ENCODE measurements around the gene GSE1.

DNA sequence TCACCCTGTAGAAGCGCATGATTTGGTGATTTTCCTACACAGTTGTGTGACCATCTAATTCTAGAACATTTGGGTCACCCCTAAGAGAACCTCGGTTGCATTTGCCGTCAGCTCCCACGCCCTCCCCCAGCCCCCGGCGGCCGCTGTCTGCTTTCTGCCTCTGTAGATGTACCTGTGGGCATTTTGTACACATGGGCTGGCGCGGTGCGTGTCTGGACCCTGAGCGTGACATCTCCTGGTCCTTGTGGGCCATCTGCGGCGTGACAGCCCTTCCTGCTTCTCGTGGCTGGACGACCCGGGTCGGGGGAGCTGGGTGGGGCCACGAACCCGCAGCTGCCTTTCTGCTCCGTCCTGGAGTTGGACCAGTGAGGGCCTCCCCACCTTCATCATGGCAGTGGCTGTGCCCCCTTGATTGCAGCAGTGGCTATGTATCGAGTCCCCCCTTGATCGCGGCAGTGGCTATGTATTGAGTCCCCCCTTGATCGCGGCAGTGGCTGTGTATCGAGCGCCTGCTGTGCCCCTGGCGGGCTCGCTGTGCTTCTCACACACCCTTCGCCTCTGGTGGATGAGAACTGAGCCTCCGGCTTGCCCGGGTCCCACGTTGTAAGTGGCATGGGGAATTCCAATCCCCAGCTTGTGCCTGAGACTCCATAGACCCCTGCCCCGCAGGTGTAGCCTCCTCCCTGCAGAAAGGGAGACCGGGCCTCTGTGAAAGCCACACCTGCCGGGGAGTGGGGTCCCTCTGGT lies 24.1 kb downstream of the GSE1 start:
- TF ChIP-seq, protein P1, sequence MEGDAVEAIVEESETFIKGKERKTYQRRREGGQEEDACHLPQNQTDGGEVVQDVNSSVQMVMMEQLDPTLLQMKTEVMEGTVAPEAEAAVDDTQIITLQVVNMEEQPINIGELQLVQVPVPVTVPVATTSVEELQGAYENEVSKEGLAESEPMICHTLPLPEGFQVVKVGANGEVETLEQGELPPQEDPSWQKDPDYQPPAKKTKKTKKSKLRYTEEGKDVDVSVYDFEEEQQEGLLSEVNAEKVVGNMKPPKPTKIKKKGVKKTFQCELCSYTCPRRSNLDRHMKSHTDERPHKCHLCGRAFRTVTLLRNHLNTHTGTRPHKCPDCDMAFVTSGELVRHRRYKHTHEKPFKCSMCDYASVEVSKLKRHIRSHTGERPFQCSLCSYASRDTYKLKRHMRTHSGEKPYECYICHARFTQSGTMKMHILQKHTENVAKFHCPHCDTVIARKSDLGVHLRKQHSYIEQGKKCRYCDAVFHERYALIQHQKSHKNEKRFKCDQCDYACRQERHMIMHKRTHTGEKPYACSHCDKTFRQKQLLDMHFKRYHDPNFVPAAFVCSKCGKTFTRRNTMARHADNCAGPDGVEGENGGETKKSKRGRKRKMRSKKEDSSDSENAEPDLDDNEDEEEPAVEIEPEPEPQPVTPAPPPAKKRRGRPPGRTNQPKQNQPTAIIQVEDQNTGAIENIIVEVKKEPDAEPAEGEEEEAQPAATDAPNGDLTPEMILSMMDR (IDR thresholded peaks at IDR 0.05) = no peak
- no peak for TF ChIP-seq POLR2AphosphoS5 (IDR thresholded peaks at IDR 0.05)

Measured in breast epithelium (tissue), 3 donors.